Endothelial cell of umbilical vein (primary cell): ENCODE measurements around the gene RHOB. TPM values are rescaled to one million over a fixed set of nuclear protein-coding genes. Genes with fewer than 3 reads are reported as not detected.

Source experiments
- BruUV-seq: library from RNA; stranded (reverse); fragments of 400-500 nt; replicated peaks from 2 replicates; lab custom pipeline; 2021; lab: Mats Ljungman, UMichigan
- CTCF ChIA-PET: fragments of 300-600, 350-600 bp; sonication (Branson Sonifier 250); formaldehyde crosslinking; loops from one replicate; lab custom pipeline; 2021; ENCODE audit warnings: antibody characterized with exemption, inconsistent platforms; lab: Charles Lee
- POLR2A ChIA-PET: fragments of 300-600, 350-600 bp; sonication (Branson Sonifier 250); formaldehyde crosslinking; loops from one replicate; lab custom pipeline; 2021; ENCODE audit warnings: antibody characterized with exemption, inconsistent platforms; lab: Charles Lee
- DNase-seq: peaks from one replicate; pipeline ENCODE4 v3.0.0-alpha.2; 2011; ENCODE audit warnings: low read depth, low spot score
- FAIRE-seq: peaks from 2 replicates; lab custom pipeline; 2011; peaks lifted over from hg19 to GRCh38; lab: Jason Lieb, UNC
- H2AFZ ChIP-seq: 2 replicates; pipeline ENCODE4 v1.6.0; 2012; ENCODE audit warnings: low read depth, low read length, control low read depth, inconsistent platforms
- H3K27ac ChIP-seq: 2 replicates; pipeline ENCODE4 v1.5.1; 2011; ENCODE audit warnings: low read depth, mild to moderate bottlenecking, control low read depth, low read length, moderate library complexity; ENCODE audit not compliant: insufficient read depth
- H3K27me3 ChIP-seq, 2 experiments: 2 replicates each; pipeline versions ENCODE4 v1.6.0 to v1.6.1; 2011; ENCODE audit warnings: low read length in 2 of 2, mixed read lengths in 1 of 2; ENCODE audit not compliant: control insufficient read depth in 2 of 2, insufficient read depth in 2 of 2
- H3K36me3 ChIP-seq, 2 experiments: 2 replicates in 1 of 2; 3 replicates in 1 of 2; pipeline ENCODE4 v1.5.1; 2011; ENCODE audit warnings: low read length in 2 of 2, mild to moderate bottlenecking in 1 of 2, moderate library complexity in 1 of 2; ENCODE audit not compliant: control insufficient read depth in 2 of 2, insufficient read depth in 2 of 2; ENCODE audit errors: extremely low read depth in 1 of 2
- H3K4me1 ChIP-seq: 3 replicates; pipeline ENCODE4 v1.5.1; 2011; ENCODE audit warnings: mild to moderate bottlenecking, low read length; ENCODE audit not compliant: control insufficient read depth, insufficient read depth; ENCODE audit errors: extremely low read depth
- H3K4me2 ChIP-seq: 2 replicates; pipeline ENCODE4 v1.6.1; 2011; ENCODE audit warnings: low read length, control low read depth, mixed read lengths; ENCODE audit not compliant: insufficient read depth
- H3K4me3 ChIP-seq, 3 experiments: fragments of 200-600 bp in 1 of 3; sonication (generic), shearing (Covaris generic) in 1 of 3; replicated peaks in 1 of 3; 2 replicates each; pipeline ENCODE4 v1.5.1; 2011 to 2016; ENCODE audit warnings: control low read depth in 3 of 3, low read length in 3 of 3, mild to moderate bottlenecking in 2 of 3, inconsistent platforms in 1 of 3, low read depth in 1 of 3, moderate library complexity in 1 of 3; ENCODE audit not compliant: insufficient read depth in 1 of 3
- H3K79me2 ChIP-seq: 2 replicates; pipeline ENCODE4 v1.6.0; 2012; ENCODE audit warnings: low read length, inconsistent platforms; ENCODE audit not compliant: control insufficient read depth, insufficient read depth
- H3K9ac ChIP-seq: replicated peaks from 2 replicates; pipeline ENCODE3; 2011; ENCODE audit warnings: low read length, control low read depth; ENCODE audit not compliant: insufficient read depth; ENCODE audit errors: extremely low read depth
- H3K9me1 ChIP-seq: replicated peaks from 3 replicates; pipeline ENCODE4 v1.6.0; 2011; ENCODE audit warnings: mild to moderate bottlenecking, low read length; ENCODE audit not compliant: control insufficient read depth, insufficient read depth; ENCODE audit errors: extremely low read depth
- H3K9me3 ChIP-seq: replicated peaks from 2 replicates; pipeline ENCODE4 v1.5.1; 2012; ENCODE audit warnings: low read length, inconsistent platforms; ENCODE audit not compliant: control insufficient read depth, insufficient read depth
- H4K20me1 ChIP-seq: replicated peaks from 2 replicates; pipeline ENCODE3; 2011; ENCODE audit warnings: mild to moderate bottlenecking, low read length; ENCODE audit not compliant: control insufficient read depth, insufficient read depth; ENCODE audit errors: extremely low read depth
- CTCF ChIP-seq, 2 donors: IDR thresholded peaks; 1 replicate in 1 of 2; 2 replicates in 1 of 2; pipeline ENCODE4 v1.5.1; 2011; ENCODE audit warnings: low read length in 2 of 2, mild to moderate bottlenecking in 2 of 2, moderate library complexity in 2 of 2, control low read depth in 1 of 2, inconsistent platforms in 1 of 2, low read depth in 1 of 2; ENCODE audit not compliant: insufficient read depth in 1 of 2; ENCODE audit errors: extremely low read depth in 1 of 2
- EZH2 ChIP-seq: IDR thresholded peaks from 2 replicates; pipeline ENCODE4 v1.6.1; 2012; ENCODE audit warnings: borderline replicate concordance, low read depth, mild to moderate bottlenecking, moderate library complexity, low read length, inconsistent platforms; ENCODE audit not compliant: severe bottlenecking
- FOS ChIP-seq: IDR thresholded peaks from 2 replicates; pipeline ENCODE4 v1.6.1; 2011; ENCODE audit warnings: mild to moderate bottlenecking, low read length, moderate library complexity, borderline replicate concordance; ENCODE audit not compliant: insufficient read depth
- GATA2 ChIP-seq: IDR thresholded peaks from 2 replicates; pipeline ENCODE4 v1.7.0; 2011; ENCODE audit warnings: low read depth, mild to moderate bottlenecking, moderate library complexity, mixed read lengths, low read length; ENCODE audit not compliant: insufficient read length, insufficient read depth
- JUN ChIP-seq: IDR thresholded peaks from 2 replicates; pipeline ENCODE4 v1.6.1; 2011; ENCODE audit warnings: borderline replicate concordance, low read depth; ENCODE audit not compliant: insufficient read length, insufficient read depth
- MAX ChIP-seq: IDR thresholded peaks from 2 replicates; pipeline ENCODE4 v1.6.1; 2011; ENCODE audit not compliant: insufficient read depth, insufficient read length
- MYC ChIP-seq: IDR thresholded peaks from one replicate; pipeline ENCODE4 v1.6.1; 2011; ENCODE audit warnings: mild to moderate bottlenecking, low read depth, low read length
- POLR2A ChIP-seq: IDR thresholded peaks from 2 replicates; pipeline ENCODE4 v1.6.1; 2012; ENCODE audit warnings: low read depth, mild to moderate bottlenecking, control low read depth, low read length
- POLR2AphosphoS5 ChIP-seq: IDR thresholded peaks from 2 replicates; pipeline ENCODE4 v1.6.1; 2012; ENCODE audit warnings: low read depth, mild to moderate bottlenecking, control low read depth, low read length, moderate library complexity; ENCODE audit not compliant: insufficient read depth
- dilution Hi-C: fragments of 300-500 bp; cut with MboI; formaldehyde crosslinking; loops from one replicate; pipeline ENCODE4 v1.15.0; 2019; ENCODE audit warnings: low sequenced_read_pairs; ENCODE audit not compliant: extremely low pct_ligation_motif_present
- intact Hi-C: fragments of 100-400 bp; cut with micrococcal nuclease; formaldehyde crosslinking; loops from one replicate; pipeline ENCODE4 v1.10.0; 2022
- polyA plus RNA-seq, 4 experiments: library from polyadenylated mRNA; depleted of rRNA in 3 of 4; stranded (reverse) in 3 of 4; unstranded in 1 of 4; fragments of >200 nt; gene quantifications; 2 replicates each; pipeline versions ENCODE4 v1.2.1 to v1.2.3, GENCODE V29; 2011 to 2012; ENCODE audit warnings: missing spikeins in 1 of 4
- total RNA-seq: library from RNA; stranded (reverse); gene quantifications from 2 replicates; pipeline ENCODE4 v1.2.3, GENCODE V29; 2021

The RHOB gene
- total and polyA plus RNA-seq, 2 donors (not counting 3 experiments of a cell fraction or from before 2014, with no cell fraction given) = 830 to 1,101 TPM

- no peaks in the 10 kb centered on the region for H3K9me3 ChIP-seq
- no peak overlapping the region for H2AFZ ChIP-seq
- TF ChIP-seq POLR2AphosphoS5 (no peak), POLR2A (no peak), JUN (no peak), EZH2 (no peak), MAX (no peak)
- H4K20me1 ChIP-seq = no peaks in the 10 kb centered on the region
- H3K27me3 ChIP-seq = no peaks in the 10 kb centered on the region
- no peak overlapping the region for H3K4me2 ChIP-seq
- peaks cover 4% of the 10 kb centered on the region for H3K4me1 ChIP-seq
- DNase-seq = no peak
- POLR2A ChIA-PET = no interaction called here
- H3K4me3 ChIP-seq = no peak overlapping the region
- no peaks in the 10 kb centered on the region for H3K9me1 ChIP-seq
- no peak for FAIRE-seq
- dilution Hi-C loops (no loop called here), intact Hi-C loops (no loop called here)
- no peak overlapping the region for H3K27ac ChIP-seq
- H3K36me3 ChIP-seq = no peaks in the 10 kb centered on the region
- H3K9ac ChIP-seq = no peak overlapping the region
- no peaks in the 10 kb centered on the region for H3K79me2 ChIP-seq
- no TSS peak for BruUV-seq
- CTCF ChIA-PET = no interaction called here
Measured at GRCh38 chr2:20483194-20483895, 36.5 kb downstream of the RHOB start.

GRCh38 chr2:20484034-20484617 is 37.3 kb downstream of the RHOB start:
- Histone ChIP-seq H3K27me3 (no peaks in the 10 kb centered on the region), H3K4me2 (no peak overlapping the region), H2AFZ (no peak overlapping the region), H3K9me1 (no peaks in the 10 kb centered on the region), H3K36me3 (no peaks in the 10 kb centered on the region), H3K27ac (no peak overlapping the region), H4K20me1 (no peaks in the 10 kb centered on the region), H3K9me3 (no peaks in the 10 kb centered on the region), H3K9ac (no peak overlapping the region), H3K79me2 (no peaks in the 10 kb centered on the region), H3K4me1 (peaks cover 8% of the 10 kb centered on the region), H3K4me3 (no peak overlapping the region)
- CTCF ChIA-PET = interaction anchor here (1.1 kb wide), 1 partner anchor 73 kb away, joined by 3 read pairs; no protein-coding TSS in a partner anchor
- dilution Hi-C loops (no loop called here), intact Hi-C loops (no loop called here)
- FAIRE-seq (no peak), DNase-seq (no peak)
- BruUV-seq = no TSS peak
- POLR2A ChIA-PET = no interaction called here
- no peak for TF ChIP-seq POLR2AphosphoS5
- TF ChIP-seq MAX = no peak
- TF ChIP-seq CTCF (IDR thresholded peaks at IDR 0.05; ENCODE audit: extremely low read depth in 1 of 2, insufficient read depth in 1 of 2, low read depth in 1 of 2, low read length in 2 of 2) = no peak
- no peak for TF ChIP-seq FOS
- TF ChIP-seq GATA2 = no peak
- no peak for TF ChIP-seq POLR2A
- no peak for TF ChIP-seq EZH2
- no peak for TF ChIP-seq MYC
- TF ChIP-seq JUN = no peak
